AML-193 (cell line): ENCODE results near the gene FGF14.

Experiments used
- DNase-seq, 2 experiments: peaks; one replicate each; lab custom pipeline; 2025; lab: John Stamatoyannopoulos, UW

The FGF14 gene

DNA sequence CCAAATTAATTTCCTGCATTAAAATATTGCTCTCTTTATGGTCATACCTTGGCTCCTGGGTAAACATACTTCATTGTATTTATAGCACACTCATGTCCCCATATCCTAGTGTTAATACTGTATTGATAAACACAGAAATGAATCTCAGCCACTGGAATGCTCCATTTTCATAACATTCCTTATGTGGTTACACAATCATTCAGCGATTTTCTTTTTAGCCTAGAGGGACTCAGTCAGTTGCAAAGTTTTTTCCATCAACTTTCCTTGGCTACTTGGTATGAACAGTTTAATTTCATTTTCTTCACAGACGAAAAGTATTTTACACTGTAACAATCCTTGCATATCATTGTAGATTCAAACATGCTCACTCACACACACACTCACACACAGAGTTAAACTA is 471.5 kb downstream of the FGF14 start:
- no peak for DNase-seq

DNA sequence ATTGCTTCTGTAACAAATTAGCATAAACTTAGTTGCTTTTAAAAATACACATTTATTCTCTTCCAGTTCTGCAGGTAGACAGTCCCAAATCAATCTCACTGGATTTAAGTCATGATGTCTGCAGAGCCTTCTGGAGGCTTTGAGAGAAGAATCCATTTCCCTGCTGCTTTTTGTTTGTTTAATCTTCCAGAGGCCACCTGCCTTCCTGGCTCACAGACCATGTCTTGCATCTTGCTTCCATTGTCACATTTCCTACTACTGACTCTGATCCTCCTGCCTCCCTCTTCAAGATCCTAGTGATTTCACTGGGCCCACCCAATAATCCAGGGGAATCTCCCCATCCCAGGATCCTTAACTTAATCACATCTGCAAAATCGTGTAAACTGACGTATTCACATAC is 476.1 kb downstream of the FGF14 start:
- DNase-seq = no peak

DNA sequence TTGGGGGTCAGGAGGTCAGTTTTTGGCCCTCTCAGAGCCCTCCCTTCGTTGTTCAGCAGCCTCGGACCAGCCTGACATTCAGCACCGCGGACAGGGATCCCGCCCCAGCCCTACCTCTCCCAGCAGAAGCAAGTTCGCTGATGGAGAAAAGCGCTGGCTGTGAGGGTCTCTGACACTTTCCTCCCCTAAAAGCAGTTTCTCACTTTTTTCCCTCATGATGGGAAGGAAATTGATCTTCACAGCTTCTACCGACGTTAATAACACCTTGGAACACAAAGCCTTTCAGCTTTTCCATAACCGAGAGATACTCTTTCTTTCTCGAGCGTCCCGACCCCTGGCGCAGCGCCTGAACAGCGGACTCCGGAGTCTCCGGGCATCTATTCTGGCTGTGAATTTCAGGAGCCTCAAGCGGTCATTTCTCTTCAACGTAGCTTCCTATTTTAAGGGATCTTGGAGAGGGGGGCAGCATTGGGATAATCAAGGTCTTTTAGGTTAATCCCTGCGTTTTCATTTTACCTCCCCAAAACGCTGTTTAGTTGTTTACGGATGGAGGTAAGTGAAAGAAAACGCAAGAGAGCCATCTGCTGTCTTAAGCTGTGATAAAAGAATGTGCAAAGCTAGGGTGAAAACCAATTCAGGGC is 482.2 kb downstream of the FGF14 start:
- no peak for DNase-seq

DNA sequence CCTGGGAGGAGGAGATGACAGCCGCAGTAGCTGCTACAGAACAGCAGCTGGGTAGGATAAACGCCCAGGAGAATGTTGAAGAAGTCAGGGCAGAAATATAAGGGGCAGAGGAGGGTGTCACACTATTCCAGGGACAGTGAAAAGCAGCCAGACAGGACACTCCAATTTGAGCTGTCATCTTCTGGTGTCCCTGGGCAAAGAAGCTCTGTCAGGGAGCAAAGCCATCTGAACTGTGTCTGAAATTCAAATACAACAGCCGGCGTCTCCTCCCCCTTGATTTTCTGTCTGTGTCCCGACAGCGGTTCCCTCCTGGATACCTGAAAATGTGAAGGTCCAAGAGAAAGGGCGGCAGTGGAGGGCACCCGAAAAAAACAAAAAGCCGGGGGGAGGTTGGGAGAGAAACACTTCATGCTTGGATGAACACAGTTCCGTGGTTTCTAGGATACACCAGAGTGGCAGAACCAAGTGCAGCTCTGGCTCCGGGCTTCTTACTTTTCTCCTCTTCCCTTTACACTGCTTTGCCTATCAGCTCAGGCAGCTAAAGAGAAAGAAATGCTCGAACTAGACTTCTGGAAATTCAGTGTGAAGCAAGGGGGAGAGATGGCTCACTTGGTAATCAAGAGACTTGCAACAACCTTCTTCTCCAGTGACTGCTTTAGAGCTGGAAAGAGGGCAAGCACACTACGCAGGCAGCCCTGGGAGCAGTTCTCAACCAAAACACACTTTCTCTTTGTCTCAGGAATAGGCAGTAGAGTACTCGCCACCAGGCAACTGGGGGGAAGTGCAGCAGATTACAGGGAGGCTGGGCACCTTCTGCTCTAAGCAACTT is 483.8 kb downstream of the FGF14 start:
- DNase-seq = no peak

DNA sequence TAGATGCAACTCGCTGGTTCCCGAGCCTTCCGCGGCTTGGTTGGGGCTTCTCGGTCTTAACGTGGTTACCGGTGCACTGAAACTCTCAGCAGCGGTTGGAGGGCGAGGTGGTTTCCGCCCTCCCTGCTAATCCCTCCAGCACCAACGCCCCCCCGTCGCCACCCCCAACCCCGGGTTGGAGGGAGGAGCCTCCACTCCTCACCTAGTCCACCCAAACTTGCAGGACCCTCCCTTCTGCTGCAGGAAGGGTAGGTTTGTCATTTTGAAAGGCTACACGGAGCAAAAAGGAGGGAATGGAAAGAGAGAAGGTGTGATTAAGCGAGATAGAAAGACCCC is 484.4 kb downstream of the FGF14 start:
- DNase-seq = no peak

DNA sequence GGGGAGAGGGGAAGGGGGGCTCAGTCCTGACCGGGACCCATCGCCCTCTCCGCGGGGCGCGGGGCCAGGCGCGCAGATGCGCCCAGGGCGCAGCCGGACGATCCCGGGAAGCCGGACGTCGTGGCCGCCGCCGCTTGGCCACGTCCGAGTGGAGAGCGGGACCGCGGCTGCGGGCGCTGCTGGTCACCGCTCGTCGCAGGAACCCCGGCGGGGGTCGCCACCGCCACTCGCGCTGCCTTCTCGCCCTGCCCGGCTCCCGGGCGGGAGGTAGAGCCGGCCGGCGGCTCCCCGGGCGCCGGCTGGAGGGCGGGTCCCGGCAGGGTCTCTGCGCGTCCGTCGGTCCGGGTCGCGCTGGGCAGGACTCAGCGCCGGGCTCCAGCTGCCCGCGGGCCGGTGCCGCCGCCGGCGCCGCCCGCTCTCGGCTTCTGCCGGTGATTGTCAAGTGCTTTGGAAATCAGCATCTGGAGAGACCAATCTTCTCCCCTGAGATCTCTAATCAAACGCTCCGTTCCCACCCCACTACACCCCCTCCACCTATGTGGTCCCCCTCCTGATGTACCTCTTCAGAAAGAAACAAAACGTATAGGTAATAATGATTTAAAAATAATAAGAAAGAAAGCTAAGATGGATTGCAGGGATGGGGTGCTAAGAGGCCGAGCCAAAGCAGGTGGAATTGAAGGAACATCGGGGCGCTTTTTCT is 484.9 kb downstream of the FGF14 start:
- DNase-seq = no peak

DNA sequence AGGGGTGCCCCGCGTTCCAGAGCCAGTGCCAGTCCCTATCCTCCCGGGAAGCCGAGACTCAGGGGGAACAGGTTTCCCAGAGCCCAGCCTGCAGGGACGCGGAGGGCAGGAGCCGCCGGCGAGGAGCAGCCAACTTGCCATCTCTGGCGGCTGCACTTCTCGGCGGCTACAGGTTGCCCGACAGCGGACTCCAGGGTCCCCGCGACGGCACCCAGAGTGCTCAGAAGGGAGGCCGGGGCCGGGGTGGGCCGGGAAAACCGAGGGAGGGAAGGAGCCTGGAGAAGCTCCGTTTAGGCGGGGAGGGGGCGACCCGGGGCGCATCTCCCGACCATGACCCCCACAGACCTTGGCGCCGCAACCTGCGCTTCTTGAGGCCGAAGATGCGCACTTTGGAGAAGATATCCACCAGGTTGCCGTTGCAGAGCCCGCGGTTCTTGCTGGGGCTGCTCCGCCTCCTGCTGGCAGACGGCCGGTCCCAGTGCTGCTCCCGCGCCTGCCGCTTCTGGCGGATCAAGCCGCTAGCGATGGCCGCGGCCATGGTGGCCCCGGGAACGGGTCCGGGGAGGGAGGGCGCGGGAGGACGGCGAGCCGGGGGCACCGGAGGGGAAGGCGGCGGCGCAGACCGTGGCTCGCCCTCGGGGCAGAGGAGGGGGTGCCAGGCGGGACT is 485.6 kb downstream of the FGF14 start:
- no peak for DNase-seq

DNA sequence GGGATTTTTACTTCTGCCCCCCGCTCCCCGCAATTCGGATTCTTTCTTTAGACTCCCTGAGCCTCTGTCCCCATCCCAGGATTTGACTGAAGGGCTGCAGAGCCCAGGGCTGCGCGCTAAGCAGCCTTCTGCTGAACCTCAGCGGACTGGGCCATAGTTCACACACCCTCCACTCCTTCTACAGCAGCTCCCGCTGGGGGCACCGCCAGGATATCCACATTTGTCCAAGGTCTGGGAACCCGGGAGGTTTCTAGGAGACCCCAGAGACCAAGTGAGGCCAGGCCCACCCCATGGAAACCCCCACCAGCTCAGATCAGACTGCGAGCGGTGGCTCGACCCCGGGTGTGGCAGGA is 486.1 kb downstream of the FGF14 start:
- no peak for DNase-seq

DNA sequence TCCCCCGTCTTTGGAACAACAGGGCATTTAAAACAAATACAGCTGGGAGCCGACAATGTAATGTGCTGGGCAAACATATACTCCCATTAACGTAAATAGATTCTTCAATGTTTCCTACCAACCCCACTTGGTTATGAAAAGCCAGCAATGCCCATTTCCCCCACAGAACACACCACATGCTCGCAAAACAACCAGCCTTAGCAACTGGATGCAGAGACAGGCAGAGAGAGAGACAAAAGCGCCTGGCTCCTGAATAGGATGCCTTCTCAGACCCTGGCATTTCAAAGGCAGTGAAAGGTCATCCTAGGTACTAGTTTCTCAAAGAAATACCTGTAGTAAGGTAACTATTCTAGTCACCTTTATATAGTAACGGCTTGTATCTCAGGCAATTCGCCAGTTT is 486.5 kb downstream of the FGF14 start:
- no peak for DNase-seq

DNA sequence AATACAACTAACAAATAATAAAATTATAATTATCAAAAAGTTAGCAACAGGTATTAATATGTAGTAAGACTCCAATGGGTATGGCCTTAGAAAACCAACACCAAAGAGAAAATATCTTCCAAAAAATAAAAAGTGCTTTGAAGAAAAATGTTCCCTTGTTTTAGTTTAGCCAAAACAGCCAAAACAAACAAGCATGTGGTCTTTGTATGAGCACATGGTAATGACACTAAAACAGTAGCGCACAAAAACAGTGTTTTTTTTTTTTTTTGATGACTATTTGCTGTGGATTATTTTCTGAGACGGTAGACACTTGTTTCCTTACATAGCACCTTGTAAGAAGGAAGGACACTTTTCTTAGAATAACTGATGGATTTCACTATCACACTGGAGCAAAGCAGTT is 490.1 kb downstream of the FGF14 start:
- DNase-seq = no peak

DNA sequence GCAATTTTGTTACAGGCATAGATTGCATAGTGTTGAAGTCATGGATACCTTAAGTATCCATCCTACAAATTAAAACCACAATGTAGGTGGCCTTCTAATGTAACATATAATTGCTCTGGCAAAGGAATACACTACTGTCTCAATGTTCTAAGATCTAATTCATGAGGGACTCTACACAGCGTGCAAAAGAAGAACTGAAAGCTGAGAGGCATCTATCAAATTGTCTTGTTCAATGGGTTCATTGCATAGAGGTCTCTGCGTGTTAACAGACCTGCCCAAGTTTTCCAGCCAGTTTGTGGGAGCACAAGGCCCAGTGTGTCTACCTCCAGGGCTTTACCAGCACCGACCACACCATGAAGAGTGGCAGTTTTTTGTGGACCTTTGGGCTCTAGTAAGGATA is 498.0 kb downstream of the FGF14 start:
- no peak for DNase-seq

DNA sequence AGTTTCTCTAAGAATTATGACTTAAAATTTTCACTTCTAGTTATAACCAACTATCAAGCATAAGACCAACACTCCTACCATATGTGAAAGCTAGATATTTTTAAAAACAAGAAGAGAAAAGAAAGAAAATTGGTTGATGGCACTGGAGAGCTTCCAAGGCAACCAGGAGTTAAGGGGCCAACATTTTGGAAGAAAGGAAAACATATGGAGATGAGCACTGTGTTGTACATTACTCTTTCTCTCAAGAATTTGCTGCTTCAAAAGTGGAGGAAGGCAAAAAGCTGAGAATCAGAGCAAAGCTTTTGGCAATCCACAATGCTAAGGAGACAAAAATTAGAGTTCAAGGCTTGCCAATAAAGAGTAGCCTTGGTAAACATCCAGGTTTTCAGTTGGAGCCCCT is 503.2 kb downstream of the FGF14 start:
- no peak for DNase-seq

DNA sequence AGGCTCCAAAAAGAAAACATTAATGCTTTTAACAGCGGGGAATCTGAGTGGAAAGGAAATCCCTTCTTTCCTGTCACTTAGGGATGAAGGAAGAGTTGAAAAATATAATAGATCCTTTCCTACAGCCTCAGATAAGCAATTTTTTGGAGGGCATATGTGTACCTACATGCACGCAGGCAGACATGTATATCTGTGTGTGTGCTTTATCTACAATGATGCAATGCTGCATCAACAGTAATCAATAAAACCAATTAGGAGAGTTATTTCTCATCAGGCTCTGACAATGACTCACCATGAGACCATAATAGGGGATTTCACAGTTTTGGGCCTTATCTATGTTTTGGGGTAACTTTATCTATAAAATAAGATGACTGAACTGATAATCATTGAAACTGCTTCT is 505.3 kb downstream of the FGF14 start:
- no peak for DNase-seq

DNA sequence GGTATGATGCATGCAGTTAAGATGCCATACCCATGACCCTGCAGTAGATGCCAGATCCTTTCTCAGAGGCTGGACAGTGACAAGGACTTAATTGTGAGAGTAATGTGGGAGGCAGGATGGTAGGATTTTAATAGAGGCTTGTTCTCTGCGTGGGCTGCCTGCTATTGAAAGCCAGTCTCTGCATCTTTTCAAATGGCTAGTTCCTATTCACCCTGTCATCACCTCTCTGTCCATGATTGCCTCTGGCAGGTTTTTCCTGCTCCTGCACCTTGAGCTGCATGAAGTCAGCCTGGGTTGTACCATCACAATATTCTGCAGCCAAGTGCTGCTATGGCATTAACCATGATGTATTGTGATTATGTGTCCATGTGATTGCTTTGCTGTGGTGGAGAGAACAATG is 508.8 kb downstream of the FGF14 start:
- no peak for DNase-seq

DNA sequence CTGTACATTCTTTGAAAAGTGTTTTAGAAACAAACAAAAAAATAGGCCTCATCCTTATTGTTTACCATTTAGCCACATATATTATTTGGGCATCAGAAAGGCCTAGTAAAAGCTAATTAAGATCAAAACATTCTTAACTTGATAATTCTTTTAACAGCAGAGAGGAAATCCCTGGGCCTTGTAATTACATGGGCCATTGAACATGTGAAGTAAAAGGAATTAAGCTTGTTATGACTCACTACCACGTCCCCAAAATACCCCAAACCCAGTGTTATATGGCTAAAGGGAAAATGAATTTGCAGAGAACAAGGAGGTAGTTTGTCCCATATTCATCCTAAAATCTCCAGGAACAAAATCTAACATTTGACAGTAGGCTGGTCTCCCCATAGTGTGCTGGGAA is 509.6 kb downstream of the FGF14 start:
- DNase-seq = no peak

DNA sequence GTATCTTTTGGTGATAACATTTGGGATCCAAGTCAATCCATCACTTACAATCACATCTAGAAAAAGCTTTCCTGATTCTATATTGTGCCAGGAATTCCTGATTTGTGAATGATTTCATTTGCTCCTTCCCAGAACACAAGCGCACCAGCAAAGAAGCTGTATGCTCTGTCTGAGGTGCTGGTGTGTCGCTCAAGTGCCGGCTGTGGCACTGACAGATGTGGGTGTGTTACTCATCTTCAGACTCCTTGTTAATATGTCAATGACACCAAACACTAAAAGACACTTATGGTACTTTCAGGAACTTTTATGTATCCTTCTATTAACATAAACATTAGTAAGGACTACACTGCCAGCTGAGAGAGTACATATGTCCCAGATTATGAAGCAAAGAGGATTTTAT is 520.3 kb downstream of the FGF14 start:
- no peak for DNase-seq

DNA sequence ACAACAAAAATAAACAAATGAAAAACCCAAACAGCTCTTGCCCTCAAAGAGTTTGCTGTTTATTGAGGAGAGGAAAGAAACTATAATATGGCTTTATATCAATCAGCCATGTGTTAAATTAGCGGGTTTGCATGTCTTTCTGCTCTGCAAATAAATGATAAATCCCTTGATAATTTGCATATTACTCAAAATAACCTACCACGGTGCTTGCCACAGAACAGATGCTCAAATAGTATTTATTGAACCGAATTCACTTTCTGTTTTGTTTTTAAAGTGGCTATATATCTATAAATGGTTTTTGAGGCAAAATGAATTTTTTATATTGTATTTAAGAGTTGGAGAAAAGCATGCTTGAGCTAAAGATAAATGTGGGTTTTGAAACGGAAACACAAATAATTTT is 521.3 kb downstream of the FGF14 start:
- DNase-seq = no peak

DNA sequence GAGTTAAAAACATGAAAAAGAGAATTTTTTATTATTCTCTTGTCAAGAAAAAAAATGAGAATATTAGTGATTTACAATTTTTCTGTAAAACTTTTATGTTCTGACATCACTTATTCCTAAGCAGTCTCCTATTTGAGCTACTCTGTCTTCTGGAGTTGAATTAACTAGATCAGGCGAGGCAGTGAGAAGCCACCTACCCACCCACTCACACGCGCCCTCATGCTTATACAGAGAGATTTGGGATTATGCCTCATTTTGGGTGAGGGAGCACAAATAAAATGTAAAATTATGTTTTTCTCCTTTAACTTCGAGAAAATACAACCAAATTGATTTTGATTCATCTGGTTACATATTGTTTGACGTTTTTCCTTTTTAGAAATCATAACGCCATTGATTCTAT is 524.9 kb downstream of the FGF14 start:
- no peak for DNase-seq

DNA sequence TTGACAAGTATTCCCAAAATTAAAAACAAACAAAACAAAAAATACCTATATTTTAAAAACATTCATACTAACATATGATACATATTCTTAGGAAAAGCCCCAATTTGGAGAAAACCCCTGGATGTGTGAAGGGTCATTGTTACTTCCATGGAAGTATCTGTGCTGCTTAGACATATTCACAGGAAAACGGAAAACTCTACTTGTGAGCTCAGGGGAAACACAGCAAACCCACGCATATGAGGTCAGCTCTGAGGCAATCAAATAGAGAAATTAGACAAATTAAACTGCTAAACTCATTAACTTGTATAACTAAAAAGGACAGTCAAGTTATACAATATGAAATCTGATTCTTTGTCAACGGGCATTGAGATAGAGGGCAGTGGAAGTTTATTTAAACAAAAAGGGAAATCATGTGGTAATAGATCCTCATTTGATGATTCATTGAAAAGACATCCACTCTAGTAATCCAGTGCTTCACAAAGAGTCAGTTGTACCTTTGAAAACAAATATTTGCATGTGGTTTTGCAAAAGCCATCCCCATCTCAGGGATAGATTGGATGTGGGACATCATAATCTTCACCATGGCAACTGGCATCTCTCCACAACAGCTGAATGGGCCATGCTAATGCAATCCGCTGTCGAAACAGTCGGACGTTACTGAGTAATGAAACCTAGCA is 526.0 kb downstream of the FGF14 start:
- no peak for DNase-seq

DNA sequence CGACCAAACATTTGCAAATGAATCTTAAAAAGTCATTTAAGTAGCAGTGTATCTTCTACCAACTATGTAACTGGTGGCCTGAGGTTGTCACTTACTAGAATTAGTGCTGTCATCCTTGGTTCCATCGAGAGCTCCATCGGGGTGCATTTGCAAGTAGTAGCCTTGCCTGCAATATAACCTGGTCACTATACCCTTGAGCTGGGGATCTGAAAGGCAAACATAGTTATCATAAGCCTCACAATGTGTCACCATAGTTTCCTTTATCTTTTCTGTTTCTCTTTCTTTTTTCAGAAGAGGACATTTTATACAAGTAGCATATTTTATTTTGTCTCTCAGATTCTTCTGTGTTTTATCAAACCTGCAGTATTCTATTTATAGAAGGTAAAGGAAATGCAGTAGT is 526.8 kb downstream of the FGF14 start:
- DNase-seq = no peak

DNA sequence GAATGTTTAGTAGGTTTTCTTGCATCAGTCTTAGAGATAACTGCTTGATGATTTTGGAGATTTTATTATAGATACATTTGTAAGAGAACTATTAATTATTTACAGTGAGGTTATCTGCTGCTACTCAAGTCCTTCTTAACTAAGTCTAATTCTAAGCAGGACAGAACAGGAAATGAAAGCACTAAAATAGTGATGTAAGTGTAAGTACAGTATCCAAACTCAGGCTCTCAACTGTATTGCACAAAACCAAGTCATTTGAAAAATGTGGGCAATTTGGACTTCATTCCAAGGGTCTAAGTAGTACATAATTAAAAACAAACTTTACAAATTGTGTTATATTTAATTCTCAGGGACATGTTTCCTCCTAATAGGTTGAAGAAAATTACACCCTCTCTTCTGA is 532.3 kb downstream of the FGF14 start:
- DNase-seq = no peak
